GM20431 (cell line): Measurements from ENCODE around the gene MRPL41.
"Not testable (repeated sequence)": the region's sequence is repeated elsewhere in the genome, so short reads cannot be mapped to it uniquely, and the experiment has no call there.

Experiments
- in situ Hi-C: fragments of 300-500 bp; cut with MseI, MboI; formaldehyde crosslinking; loops from one replicate; pipeline ENCODE4 v1.15.0; 2020; ENCODE audit warnings: low sequenced_read_pairs; ENCODE audit not compliant: unreplicated experiment

MRPL41 gene

DNA sequence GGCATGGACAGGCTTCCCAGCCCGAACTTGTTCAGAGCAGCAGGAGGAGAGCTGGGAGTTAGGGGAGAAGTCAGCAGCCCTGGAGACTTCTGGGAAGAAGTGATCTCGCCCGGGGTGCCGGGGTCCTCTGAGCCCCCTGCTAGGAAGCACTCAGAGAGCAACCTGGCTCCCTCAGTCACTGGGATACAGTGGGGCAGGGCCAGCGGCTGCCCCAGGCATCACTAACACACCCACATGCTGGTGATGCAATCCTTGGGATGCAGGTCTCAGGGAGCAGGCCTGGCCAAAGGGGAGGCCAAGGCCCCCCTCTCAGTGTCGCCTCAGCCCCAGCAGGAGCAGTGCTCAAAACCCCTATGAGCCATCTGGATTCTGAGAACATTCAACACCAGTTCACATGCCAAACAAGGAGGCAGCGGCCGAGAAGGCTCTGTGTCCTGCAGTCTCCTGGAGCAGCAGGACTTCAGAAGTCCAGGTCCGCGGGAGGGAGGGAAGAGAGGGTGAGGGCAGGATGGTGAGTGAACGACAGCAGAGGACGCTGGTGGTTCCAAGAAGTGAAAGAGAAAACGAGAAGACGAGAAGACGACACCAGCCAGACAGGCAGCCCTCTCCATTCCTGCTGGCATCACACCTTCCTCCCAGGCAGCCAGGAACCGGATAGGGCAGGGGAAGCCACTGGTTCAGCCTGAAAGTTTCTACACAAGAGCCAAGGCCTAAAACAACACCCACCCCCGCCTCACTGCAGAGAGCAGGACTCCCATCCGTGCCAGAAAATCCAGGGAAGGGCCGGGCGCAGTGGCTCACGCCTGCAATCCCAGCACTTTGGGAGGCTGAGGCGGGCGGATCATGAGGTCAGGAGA is 3.8 kb upstream of the MRPL41 start:
- in situ Hi-C loops: no loop called here

DNA sequence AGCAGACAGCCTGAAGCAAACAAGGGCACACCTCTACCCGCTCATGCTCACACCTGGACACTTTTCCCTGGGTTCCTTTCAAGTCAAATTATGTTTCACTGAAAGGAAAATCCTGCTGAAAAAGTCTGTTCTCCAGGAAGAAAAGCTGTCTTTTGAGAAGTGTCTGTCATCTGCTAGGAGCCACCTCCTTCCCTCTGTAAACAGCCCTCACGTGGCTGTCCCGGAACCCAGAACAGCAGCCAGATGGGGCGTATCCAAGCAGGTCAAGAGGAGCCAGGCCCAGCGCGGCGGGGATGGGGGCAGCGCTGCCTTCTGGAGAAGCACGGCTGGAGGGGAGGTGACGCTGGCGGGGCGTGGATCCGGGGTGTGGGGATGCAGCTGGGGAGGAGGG is 1.5 kb upstream of the MRPL41 start, which contains the start of gene PNPLA7:
Gene PNPLA7, minus strand, starts transcription at position 172 of the 391 bp plus-strand sequence. CDS start 205 bp downstream, outside the sequence.
- in situ Hi-C loops: no loop called here

DNA sequence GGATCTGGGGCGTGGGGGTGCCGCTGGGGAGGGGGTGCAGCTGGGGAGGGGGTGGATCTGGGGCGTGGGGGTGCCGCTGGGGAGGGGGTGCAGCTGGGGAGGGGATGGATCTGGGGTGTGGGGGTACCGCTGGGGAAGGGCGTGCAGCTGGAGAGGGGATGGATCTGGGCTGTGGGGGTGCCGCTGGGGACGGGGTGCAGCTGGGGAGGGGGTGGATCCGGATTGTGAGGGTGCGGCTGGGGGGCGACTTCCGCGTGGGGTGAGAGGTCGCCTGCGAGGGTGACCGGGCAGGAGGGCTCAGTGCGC is 768 bp upstream of the MRPL41 start:
- in situ Hi-C loops: not testable (repeated sequence)

DNA sequence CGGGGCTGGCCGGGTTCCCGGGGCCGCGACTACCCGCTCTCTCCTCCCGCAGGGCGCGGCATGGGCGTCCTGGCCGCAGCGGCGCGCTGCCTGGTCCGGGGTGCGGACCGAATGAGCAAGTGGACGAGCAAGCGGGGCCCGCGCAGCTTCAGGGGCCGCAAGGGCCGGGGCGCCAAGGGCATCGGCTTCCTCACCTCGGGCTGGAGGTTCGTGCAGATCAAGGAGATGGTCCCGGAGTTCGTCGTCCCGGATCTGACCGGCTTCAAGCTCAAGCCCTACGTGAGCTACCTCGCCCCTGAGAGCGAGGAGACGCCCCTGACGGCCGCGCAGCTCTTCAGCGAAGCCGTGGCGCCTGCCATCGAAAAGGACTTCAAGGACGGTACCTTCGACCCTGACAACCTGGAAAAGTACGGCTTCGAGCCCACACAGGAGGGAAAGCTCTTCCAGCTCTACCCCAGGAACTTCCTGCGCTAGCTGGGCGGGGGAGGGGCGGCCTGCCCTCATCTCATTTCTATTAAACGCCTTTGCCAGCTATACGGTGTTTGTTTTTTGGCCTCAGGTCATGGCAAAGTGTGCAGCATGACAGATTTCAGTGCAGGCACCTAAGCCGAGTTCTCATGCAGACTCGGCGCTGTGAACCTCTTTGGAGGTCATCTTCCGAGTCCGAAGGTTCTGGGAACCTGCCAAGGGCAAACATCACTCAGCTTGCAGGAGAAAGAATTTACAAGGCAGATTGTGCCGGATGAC is 516 bp downstream of the MRPL41 start:
- in situ Hi-C loops: no loop called here

DNA sequence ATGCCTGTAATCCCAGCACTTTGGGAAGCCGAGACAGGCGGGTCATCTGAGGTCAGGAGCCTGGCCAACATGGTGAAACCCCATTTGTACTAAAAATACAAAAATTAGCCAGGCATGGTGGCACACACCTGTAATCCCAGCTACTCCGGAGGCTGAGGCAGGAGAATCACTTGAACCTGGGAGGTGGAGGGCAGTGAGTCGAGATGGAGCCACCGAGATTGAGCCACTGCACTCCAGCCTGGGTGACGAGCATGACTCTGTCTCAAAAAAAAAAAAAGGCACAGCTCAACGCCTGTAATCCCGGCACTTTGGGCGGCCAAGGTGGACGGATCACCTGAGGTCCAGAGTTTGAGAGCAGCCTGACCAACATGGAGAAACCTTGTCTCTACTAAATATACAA is 2.0 kb downstream of the MRPL41 start:
- in situ Hi-C loops: not testable (repeated sequence)

DNA sequence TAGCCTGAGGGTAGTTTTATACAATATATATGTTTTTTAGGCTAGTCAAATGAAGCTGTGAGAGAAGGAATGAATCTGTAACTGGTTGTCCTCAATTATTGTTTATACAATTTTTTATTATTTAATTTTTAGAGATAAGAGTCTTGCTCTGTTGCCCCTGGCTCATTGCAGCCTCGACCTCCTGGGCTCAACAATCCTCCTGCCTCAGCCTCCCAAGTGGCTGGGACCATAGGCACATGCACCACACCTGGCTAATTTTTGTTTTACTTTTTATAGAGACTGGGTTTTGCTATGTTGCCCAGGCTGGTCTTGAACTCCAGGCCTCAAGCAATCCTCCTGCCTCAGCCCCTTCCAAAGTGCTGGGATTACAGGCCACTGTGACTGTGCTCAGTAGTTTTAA is 2.7 kb downstream of the MRPL41 start:
- in situ Hi-C loops: no loop called here

DNA sequence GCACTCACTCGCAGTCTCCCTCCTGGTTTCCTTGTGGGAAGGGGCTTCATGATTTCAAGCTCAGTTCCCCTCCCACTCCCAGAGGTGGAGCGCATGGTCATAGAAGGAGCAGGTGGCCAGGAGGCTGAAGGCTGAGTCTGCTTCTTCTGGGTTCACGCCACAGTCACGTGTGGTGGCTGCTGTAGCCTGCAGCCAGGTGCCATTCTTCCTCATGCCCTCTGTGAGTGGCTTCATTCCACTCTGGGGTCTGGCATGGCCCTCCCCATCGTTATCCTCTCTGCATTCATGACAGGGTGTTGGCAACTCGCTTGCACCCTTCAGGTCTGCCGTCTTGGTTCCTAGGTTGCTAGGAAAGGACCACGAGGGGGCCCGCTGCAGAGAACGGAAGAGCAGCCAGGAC is 3.5 kb downstream of the MRPL41 start:
- in situ Hi-C loops: no loop called here

DNA sequence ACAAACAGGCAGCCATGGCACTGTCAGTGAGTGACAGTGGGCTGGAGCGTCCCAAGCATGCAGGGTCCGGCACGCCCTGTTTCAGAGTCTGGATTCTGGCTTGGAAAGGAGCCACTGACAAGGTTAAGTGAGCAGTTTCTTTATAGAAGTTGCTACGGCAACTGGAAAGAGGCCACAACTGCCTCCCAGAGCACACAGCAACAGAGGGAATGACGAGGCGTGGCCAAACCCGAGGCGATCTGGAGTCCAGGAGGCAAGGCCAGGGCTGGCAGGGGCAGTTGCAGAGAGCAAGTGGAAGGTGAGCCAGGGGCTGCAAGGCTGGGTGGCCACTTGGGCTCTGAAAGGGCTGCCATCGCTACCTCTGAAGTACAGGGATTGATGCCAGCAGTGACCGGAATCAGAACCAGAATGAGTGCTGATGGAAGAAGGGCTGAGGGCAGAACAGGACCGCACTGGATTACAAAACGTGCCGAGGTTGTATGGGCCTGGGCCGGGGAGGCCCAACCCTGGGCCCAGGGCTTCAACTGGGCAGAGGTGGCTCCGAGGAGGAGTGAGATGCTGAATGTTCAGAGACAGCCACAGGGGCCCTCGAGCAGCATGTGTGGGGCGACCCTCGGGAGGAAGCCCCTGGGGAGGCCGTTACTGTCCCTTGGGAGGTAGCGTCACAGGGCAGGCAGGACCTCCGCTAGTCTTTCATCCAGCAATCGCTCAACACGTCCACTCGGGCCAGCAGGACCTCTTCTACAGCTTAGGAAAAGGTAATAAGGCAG is 4.6 kb downstream of the MRPL41 start:
- in situ Hi-C loops: no loop called here

DNA sequence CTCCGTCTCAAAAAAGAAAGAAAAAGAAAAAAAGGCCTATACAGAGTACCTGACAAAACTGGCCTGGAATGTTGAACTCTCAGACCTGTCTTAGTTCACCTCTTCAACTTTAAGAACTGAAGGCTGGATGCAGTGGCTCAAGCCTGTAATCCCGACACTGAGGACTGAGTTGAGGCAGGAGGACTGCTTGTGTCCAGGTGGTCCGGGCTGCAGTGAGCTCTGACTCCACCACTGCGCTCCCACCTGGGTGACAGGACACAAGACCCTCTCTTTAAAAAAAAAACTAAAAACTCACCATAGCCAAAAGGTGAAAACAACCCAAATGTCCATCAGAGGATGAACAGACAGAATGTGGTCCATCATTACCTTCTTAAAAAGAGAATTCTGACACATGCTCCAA is 6.4 kb downstream of the MRPL41 start:
- in situ Hi-C loops: no loop called here

DNA sequence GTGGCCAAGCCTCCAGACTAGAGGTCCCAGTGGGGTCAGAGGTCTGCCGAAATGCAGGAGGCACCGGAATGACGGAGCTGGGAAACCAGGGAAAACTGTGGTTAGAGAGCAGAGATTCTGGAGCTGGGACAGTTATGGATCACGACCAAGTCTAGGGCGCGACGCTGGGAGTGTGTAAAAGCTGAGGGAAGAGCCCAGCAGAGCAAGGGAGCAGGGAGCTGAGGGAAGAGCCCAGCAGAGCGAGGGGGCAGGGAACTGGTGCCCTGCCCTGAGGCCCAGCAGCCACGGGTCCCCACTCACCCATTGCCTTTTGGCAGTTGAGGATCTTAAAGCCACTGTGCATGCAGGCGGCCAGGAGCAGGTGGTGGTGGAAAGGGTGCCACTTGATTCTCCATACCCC is 12.5 kb downstream of the MRPL41 start:
- in situ Hi-C loops: no loop called here

DNA sequence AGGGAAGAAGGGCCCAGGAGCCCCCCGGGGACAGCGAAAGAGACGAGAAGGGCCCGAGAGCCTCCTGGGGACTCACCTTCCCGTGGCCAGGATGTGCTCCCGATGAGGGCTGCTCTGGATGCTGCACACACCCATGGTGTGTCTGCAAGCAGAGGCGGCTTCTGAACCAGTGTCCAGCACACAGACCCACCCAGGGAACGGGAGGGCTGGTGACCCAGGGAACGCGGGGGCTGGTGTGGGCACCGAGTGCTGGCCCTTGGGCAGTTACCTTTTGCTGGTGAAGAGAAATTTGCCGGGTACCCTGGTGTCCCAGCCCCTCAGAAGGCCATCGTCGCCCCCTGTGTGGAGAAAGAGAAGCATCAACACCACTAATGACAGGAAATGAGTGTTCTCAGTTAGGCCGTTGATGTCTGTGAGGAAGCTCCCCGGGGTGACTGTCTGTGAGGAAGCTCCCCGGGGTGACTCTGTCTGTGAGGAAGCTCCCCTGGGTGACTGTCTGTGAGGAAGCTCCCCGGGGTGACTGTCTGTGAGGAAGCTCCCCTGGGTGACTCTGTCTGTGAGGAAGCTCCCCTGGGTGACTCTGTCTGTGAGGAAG is 13.2 kb downstream of the MRPL41 start:
- in situ Hi-C loops: no loop called here

DNA sequence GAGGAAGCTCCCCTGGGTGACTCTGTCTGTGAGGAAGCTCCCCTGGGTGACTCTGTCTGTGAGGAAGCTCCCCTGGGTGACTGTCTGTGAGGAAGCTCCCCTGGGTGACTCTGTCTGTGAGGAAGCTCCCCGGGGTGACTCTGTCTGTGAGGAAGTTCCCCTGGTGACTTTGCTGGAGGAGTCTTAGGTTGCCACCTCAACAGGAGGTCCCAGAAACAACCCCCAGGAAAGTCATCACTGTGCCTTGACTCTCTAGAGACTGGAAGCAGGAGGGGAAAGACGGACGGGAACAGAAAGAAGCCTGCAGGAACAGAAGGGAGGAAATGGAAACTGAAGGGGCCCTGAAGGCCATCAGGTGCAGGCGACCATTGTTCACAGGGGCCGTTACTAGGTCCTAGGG is 16.8 kb downstream of the MRPL41 start:
- in situ Hi-C loops: not testable (repeated sequence)

DNA sequence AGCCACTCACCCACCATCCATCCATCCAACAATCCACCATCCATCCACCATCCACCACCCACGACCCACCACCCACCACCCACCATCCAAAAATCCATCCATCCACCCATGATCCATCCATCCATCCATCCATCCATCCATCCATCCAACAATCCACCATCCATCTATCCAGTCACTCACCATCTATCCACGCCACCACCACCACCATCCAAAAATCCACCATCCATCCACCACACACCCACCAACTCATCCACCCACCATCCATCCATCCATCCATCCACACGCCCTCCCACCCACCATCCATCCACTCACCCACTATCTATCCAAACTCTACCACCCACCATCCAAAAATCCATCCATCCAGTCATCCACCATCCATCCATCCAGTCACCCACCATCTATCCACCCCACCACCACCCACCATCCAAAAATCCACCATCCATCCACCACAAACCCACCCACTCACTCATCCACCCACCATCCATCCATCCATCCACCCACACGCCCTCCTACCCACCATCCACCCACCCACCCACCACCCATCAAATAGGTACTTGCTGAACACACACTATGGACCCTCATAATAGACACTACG is 18.0 kb downstream of the MRPL41 start:
- in situ Hi-C loops: no loop called here

DNA sequence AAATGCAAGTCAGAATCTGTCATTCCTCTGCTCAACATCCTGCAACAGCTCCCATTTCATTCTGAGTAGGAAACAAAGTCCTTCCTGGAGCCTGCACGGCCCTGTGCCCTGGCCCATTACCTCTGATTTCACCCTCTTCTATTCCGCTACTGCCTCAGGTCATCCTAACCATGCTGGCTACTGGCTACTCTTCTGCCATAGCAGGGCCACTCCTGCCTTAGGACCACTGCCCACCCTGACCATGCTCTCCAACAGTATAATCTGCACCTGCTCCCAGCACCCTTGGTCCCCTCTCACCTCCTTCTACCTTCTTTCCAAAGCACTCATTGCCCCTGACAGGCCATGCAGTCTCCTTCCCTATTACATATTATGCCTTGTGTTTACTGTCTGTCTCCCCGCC is 18.9 kb downstream of the MRPL41 start:
- in situ Hi-C loops: no loop called here

DNA sequence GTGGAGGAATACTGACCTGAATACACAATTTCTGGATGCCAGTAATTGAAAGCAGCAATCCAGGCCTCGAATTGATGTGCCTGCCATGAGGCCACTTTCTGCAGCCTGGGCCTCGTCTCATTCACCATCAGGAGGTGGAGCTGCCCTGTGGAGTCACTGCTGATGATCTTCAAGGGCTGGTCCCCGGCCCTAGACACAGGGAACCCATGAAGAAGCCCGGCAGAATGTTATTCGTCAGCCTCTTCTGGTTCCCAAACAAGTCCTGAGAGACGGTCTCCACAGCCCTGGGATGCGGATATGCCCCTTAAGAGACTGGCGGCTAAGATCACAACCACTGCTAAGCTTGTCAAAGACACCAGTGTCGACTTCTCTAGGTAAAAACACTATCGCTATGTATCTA is 22.5 kb downstream of the MRPL41 start:
- in situ Hi-C loops: no loop called here

DNA sequence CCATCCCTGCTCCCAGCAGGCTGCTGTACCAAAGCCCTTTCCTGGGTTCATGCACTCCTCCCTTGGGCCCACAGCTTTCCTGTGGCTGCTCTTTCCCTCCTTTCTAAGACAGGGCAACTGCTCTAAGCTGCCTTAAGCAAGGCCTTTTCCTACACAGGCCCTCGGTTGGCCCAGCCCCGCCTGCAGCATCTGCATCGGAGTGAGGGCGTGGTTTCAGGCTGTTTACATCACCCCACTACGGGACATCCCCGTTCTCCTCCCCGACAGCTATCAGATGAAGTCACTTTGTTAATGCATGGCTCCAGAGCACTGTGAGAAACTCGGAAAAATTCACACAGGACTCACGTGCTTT is 23.7 kb downstream of the MRPL41 start:
- in situ Hi-C loops: no loop called here

DNA sequence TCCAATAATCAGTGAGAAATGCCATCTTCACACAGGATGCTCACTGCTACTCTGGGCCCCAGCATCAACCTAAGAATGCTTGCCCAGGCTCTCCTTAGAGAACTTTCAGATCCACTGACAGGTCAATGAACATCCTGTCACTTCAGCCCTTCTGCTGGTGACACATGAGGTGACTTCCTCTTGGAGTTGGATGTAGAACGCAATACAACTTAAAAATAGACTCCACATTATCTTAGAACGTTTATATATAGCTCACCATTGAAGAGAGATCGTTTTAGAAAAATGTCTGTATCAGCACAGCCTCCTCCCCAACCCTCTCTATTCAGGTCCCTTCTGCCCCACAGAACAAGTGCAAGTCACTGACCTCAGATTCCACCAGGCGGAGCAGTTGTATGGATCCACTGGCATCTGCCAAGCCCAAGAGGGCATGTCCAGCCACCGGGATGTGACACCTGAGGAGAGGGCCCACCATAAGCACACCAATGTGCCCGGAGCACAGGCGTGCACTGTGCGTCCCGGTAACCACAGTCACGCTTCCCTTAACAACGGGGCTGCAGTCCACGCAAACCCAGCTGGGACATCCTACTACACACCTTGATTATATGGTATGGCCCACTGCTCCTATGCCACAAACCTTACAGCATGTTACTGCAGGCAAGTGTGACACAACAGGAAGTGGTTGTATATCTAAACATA is 24.2 kb downstream of the MRPL41 start:
- in situ Hi-C loops: no loop called here

DNA sequence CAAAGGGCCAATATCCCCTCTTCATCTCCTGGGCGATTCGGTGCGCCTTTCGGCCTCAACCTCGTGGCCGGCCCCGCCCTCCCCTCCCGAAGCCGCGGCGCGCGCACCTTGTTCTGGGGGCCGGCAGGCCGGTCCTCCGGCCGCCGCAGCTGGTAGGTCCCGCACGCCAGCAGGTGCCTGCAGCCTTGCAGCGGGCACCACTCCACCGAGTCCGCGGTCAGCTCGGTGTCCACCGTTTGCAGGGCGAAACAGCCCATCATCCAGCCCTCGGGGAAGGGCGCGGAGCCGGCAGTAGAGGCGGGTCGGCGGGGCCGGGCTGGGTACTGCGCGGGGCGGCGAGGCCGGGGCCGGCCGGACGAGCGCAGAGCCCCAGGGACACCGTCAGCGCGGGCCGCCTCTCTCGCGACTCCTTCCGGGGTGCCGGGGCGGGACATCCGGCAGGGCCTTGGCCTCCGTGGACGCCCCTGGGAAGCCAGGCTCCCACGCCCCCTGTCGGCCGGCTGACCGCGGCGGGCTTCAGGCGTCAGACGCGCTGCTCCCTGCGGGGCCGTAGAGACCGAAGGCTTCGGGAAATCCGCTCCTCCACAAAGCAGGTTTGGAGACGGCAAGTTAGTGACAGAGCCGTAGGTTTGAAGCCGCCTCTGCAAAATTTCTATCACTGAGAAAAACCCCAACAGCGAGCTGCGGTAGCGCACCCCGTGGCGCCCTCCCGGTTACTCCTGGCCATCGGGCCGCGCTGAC is 27.0 kb downstream of the MRPL41 start, which contains the start of gene DPH7:
Gene DPH7, minus strand, starts transcription at position 408 of the 741 bp plus-strand sequence. Its CDS starts 148 bp downstream, at position 260.
- in situ Hi-C loops: no loop called here

DNA sequence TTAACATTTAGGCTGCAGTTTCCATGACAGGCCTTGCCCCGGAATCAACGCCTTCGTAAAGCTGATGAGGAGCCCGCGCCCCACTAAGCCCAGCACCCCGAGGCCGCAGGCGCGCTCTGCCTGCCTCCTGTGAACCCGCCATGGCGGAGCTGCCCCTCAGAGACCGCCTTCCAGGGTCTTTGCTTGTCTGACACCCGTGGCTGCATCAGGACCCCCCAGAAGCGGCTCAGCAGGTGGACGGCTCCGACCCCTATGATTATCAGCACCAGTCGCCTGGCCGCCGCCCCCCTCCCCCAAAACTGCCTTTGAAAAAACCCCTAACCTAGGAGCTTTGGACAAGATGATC is 27.6 kb downstream of the MRPL41 start:
- in situ Hi-C loops: no loop called here
